GM23248 (cell line): ENCODE measurements around the gene STEAP3. TPM values are rescaled to one million over a fixed set of nuclear protein-coding genes. Genes with fewer than 3 reads are reported as not detected.

Experiments used
- DNase-seq: peaks from one replicate; pipeline ENCODE4 v3.0.0-alpha.2; 2015
- H2AFZ ChIP-seq: fragments of 200-600 bp; sonication (generic); 2 replicates; pipeline ENCODE4 v1.6.1; 2016; ENCODE audit warnings: antibody characterized with exemption
- H3F3A ChIP-seq: fragments of 200-600 bp; sonication (generic); 2 replicates; pipeline ENCODE4 v1.6.1; 2016; ENCODE audit warnings: mild to moderate bottlenecking, antibody characterized with exemption, mixed run types; ENCODE audit not compliant: insufficient read depth
- H3K27ac ChIP-seq: fragments of 200-600 bp; sonication (generic); 2 replicates; pipeline ENCODE4 v1.5.1; 2016; ENCODE audit warnings: mild to moderate bottlenecking
- H3K27me3 ChIP-seq: fragments of 200-600 bp; sonication (generic); replicated peaks from 2 replicates; pipeline ENCODE4 v1.6.1; 2016; ENCODE audit warnings: mild to moderate bottlenecking; ENCODE audit not compliant: insufficient read depth
- H3K36me3 ChIP-seq: fragments of 200-600 bp; sonication (generic); 2 replicates; pipeline ENCODE4 v1.6.1; 2016; ENCODE audit warnings: low read depth, mild to moderate bottlenecking
- H3K4me1 ChIP-seq: fragments of 200-600 bp; sonication (generic); 2 replicates; pipeline ENCODE4 v1.6.1; 2016; ENCODE audit warnings: mild to moderate bottlenecking; ENCODE audit not compliant: insufficient read depth
- H3K4me2 ChIP-seq: fragments of 200-600 bp; sonication (generic); one replicate; pipeline ENCODE4 v1.6.1; 2016; ENCODE audit warnings: mild to moderate bottlenecking; ENCODE audit not compliant: unreplicated experiment
- H3K4me3 ChIP-seq: fragments of 200-600 bp; sonication (generic); 2 replicates; pipeline ENCODE4 v1.5.1; 2016; ENCODE audit warnings: mild to moderate bottlenecking
- H3K79me2 ChIP-seq: fragments of 200-600 bp; sonication (generic); 2 replicates; pipeline ENCODE4 v1.6.1; 2016; ENCODE audit warnings: mild to moderate bottlenecking; ENCODE audit not compliant: insufficient read depth
- H3K9ac ChIP-seq: fragments of 200-600 bp; sonication (generic); 2 replicates; pipeline ENCODE4 v1.6.1; 2016; ENCODE audit warnings: mild to moderate bottlenecking
- H3K9me2 ChIP-seq: fragments of 200-600 bp; sonication (generic); 2 replicates; pipeline ENCODE4 v1.6.1; 2016; ENCODE audit warnings: mixed run types, mild to moderate bottlenecking, moderate library complexity; ENCODE audit not compliant: insufficient read depth
- H3K9me3 ChIP-seq: fragments of 200-600 bp; sonication (generic); one replicate; pipeline ENCODE4 v1.6.1; 2017; ENCODE audit warnings: low read depth
- H4K20me1 ChIP-seq: fragments of 200-600 bp; sonication (generic); 2 replicates; pipeline ENCODE4 v1.6.0; 2016; ENCODE audit not compliant: insufficient read depth
- EZH2 ChIP-seq: fragments of 200-600 bp; sonication (generic); IDR thresholded peaks from 2 replicates; pipeline ENCODE4 v1.6.1; 2018; ENCODE audit warnings: antibody characterized with exemption, mild to moderate bottlenecking; ENCODE audit not compliant: insufficient read depth, poor library complexity, severe bottlenecking
- EZH2phosphoT487 ChIP-seq: fragments of 200-600 bp; sonication (generic); IDR thresholded peaks from 2 replicates; pipeline ENCODE4 v1.6.1; 2018; ENCODE audit warnings: antibody characterized with exemption, moderate library complexity, mild to moderate bottlenecking, low read depth; ENCODE audit not compliant: insufficient read depth
- WGBS, 2 experiments: methylation state at CpG; one replicate each; pipeline ENCODE4 v1.1.6; 2015 to 2017; ENCODE audit warnings: low lambda C conversion rate in 2 of 2, low coverage in 1 of 2; ENCODE audit errors: missing lambda C conversion rate in 2 of 2; 5-methylcytosine and 5-hydroxymethylcytosine counted together
- in situ Hi-C: fragments of 300-500 bp; cut with MboI; formaldehyde crosslinking; loops from 2 replicates; pipeline ENCODE4 v1.15.0; 2020
- polyA plus RNA-seq: library from polyadenylated mRNA; unstranded; fragments of >200 nt; fragmentation: Nextera tagmentation; extraction: Ambion mirVana; gene quantifications from 2 replicates; pipeline ENCODE4 v1.2.1, GENCODE V29; 2016
- total RNA-seq: library from RNA; depleted of rRNA; stranded (reverse); fragments of >200 nt; shearing (Covaris generic); gene quantifications from 2 replicates; pipeline ENCODE4 v1.2.3, GENCODE V29; 2014

Gene STEAP3
- total and polyA plus RNA-seq, 2 experiments from 2014 or later, result 29.5 to 31.3 TPM

DNA sequence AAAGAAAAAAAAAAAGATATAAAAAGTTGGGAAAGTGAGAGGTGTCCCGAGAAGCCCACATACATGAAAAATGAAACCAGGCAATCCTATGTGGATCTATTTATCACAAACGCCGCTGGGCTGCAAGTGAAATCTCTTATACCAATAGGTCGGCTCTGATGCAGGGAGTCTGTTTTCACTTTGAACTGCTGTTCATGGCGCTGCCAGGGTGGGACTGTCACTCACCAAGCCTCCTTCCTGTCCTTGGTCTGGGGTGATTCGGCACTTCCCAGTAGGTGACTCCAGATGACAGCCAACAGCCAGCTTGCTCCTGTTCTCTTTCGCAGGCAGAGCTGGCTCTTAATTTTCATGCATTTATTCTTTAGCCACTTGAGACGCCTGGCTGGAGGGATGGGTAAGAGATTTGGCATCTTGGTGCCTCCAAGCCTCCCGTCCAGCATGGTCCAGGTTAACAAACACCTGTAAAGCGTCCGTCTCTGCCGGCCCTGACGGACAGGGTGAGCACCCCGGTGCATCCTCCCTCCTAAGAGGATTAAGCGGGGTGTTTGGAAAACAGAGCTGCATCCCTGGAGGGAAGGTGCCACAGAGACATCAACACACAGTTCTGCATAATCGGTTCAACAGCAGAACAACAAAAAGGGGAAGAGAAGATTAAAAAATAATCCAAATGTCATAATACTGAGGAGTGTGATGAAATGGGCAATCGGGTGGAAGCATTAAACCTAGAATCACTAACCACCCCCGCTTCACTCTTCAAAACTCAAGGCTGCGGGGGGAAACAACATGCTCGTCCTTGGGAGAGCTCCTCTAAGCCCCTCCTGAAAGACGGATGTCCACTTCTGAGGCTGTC is 58.7 kb downstream of the STEAP3 start:
- TF ChIP-seq EZH2phosphoT487, result no peak
- no peaks in the 10 kb centered on the region for H4K20me1 ChIP-seq
- H3K9me3 ChIP-seq, result no peaks in the 10 kb centered on the region
- H3K4me3 ChIP-seq, result no peak overlapping the region
- no peak overlapping the region for H3K27ac ChIP-seq
- no peaks in the 10 kb centered on the region for H3K36me3 ChIP-seq
- in situ Hi-C loops, result loop anchor here (10.0 kb wide), 1 partner anchor 398 kb away; no protein-coding TSS in a partner anchor
- 85 to 87% methylated on average over 20 to 21 of the region's 21 CpGs for WGBS, 2 experiments
- no peak overlapping the region for H2AFZ ChIP-seq
- H3K4me1 ChIP-seq, result peaks cover 14% of the 10 kb centered on the region
- no peaks in the 10 kb centered on the region for H3K27me3 ChIP-seq
- no peaks in the 10 kb centered on the region for H3K9me2 ChIP-seq
- H3K4me2 ChIP-seq, result no peak overlapping the region
- H3K79me2 ChIP-seq, result no peaks in the 10 kb centered on the region
- H3K9ac ChIP-seq, result no peak overlapping the region
- DNase-seq, result no peak
- peaks cover 14% of the 10 kb centered on the region for H3F3A ChIP-seq

- no peaks in the 10 kb centered on the region for H3K27me3 ChIP-seq
- H3K36me3 ChIP-seq, result no peaks in the 10 kb centered on the region
- H2AFZ ChIP-seq, result no peak overlapping the region
- H3K27ac ChIP-seq, result peak overlapping the region; percentile 72; the same call in 1 of the 2 replicates
- DNase-seq, result peak; percentile 5
- in situ Hi-C loops, result loop anchor here (10.0 kb wide), 1 partner anchor 398 kb away; no protein-coding TSS in a partner anchor
- WGBS, 2 experiments, result 97 to 100% methylated on average over 4 of the region's 4 CpGs
- no peaks in the 10 kb centered on the region for H3K79me2 ChIP-seq
- H3K9me3 ChIP-seq, result no peaks in the 10 kb centered on the region
- no peak overlapping the region for H3K4me3 ChIP-seq
- peaks cover 14% of the 10 kb centered on the region for H3F3A ChIP-seq
- H3K4me2 ChIP-seq, result no peak overlapping the region
- no peak overlapping the region for H3K9ac ChIP-seq
- peaks cover 14% of the 10 kb centered on the region for H3K4me1 ChIP-seq
- H3K9me2 ChIP-seq, result no peaks in the 10 kb centered on the region
- TF ChIP-seq EZH2phosphoT487, result no peak
- TF ChIP-seq EZH2, result no peak
- H4K20me1 ChIP-seq, result no peaks in the 10 kb centered on the region
These were observed 59.4 kb downstream of the STEAP3 start for GRCh38 chr2:119282996-119283511.

DNA sequence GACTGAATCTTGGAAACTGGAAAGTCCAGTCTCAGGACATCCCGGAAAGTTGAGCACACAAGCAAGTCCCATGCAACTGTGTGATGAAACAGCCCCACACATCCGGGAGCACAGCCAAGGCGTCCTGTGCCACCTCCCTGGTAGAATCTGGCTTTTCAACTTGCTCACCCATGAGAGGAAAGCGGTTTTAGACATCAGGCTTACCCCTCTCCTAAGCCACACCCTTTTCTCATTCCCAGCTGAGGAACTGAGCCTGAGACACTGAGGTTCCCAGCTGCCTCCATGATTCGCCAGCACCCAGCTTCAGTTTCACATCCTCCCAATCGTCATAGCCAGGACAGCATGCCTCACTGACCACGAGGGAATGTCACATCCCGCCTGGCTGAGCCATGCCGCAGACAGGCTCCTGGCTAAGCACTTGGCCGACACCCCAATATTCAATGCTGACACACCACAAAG is 60.3 kb downstream of the STEAP3 start:
- H3K4me2 ChIP-seq, result peak overlapping the region; percentile 62
- no peaks in the 10 kb centered on the region for H3K79me2 ChIP-seq
- no peaks in the 10 kb centered on the region for H3K36me3 ChIP-seq
- WGBS, 2 experiments, result 4 to 5% methylated on average over 10 of the region's 10 CpGs
- H3K27ac ChIP-seq, result peak overlapping the region; percentile 72
- peak overlapping the region; percentile 65 for H2AFZ ChIP-seq
- H4K20me1 ChIP-seq, result no peaks in the 10 kb centered on the region
- peaks cover 14% of the 10 kb centered on the region for H3F3A ChIP-seq
- peak overlapping the region; percentile 56 for H3K9ac ChIP-seq
- H3K27me3 ChIP-seq, result no peaks in the 10 kb centered on the region
- no peaks in the 10 kb centered on the region for H3K9me3 ChIP-seq
- peak; percentile 98 for DNase-seq
- no peak for TF ChIP-seq EZH2
- TF ChIP-seq EZH2phosphoT487, result no peak
- in situ Hi-C loops, result loop anchor here (10.0 kb wide), 1 partner anchor 399 kb away; no protein-coding TSS in a partner anchor
- peak overlapping the region; percentile 45; the same call in 1 of the 2 replicates for H3K4me3 ChIP-seq
- no peaks in the 10 kb centered on the region for H3K9me2 ChIP-seq
- H3K4me1 ChIP-seq, result peaks cover 14% of the 10 kb centered on the region

DNA sequence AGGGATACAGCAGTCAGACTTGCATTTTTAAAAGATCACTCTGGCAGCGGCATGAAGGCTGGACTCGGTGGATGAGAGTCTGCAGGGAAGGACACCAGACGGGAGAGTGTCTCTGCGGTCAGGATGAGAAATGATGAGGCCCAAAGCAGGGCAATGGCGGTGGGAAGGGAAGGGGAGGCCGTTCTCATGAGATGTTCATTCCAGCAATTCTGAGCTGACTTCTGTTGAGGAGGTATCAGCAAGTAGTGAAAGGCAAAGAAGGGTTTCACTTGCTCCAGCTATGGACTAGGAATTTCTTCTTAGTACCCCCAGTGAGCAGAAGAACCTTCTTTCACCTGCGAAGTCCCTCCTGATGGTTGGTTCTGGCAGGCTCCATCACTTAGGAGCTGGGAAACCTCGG is 63.0 kb downstream of the STEAP3 start:
- H3K36me3 ChIP-seq, result no peaks in the 10 kb centered on the region
- H4K20me1 ChIP-seq, result no peaks in the 10 kb centered on the region
- H3F3A ChIP-seq, result peaks cover 14% of the 10 kb centered on the region
- no peak for DNase-seq
- no peaks in the 10 kb centered on the region for H3K79me2 ChIP-seq
- no peaks in the 10 kb centered on the region for H3K9me3 ChIP-seq
- no peaks in the 10 kb centered on the region for H3K27me3 ChIP-seq
- H3K27ac ChIP-seq, result no peak overlapping the region
- WGBS, 2 experiments, result 92 to 93% methylated on average over 8 of the region's 8 CpGs
- H3K9ac ChIP-seq, result no peak overlapping the region
- no peak overlapping the region for H2AFZ ChIP-seq
- no peak overlapping the region for H3K4me2 ChIP-seq
- no peaks in the 10 kb centered on the region for H3K9me2 ChIP-seq
- TF ChIP-seq EZH2phosphoT487 (no peak), EZH2 (no peak)
- H3K4me3 ChIP-seq, result no peak overlapping the region
- in situ Hi-C loops, result loop anchor here (10.0 kb wide), 1 partner anchor 402 kb away; no protein-coding TSS in a partner anchor
- peaks cover 14% of the 10 kb centered on the region for H3K4me1 ChIP-seq
